ENCODE results near the gene COPS9.

Gene COPS9

GRCh38 chr2:240147382-240147781, 11.3 kb upstream of the COPS9 start:
- no peak for DNase-seq

- no peak for DNase-seq
Observed at GRCh38 chr2:240146627-240147278, 10.6 kb upstream of the COPS9 start.

- no peak for DNase-seq
Observed at GRCh38 chr2:240146141-240146561, 10.0 kb upstream of the COPS9 start.

- DNase-seq, result no peak
Observed at GRCh38 chr2:240145461-240145860, 9.4 kb upstream of the COPS9 start.

- no peak for DNase-seq
Observed at GRCh38 chr2:240144649-240145261, 8.7 kb upstream of the COPS9 start.

GRCh38 chr2:240143801-240144648, 7.9 kb upstream of the COPS9 start:
- DNase-seq, result peak; percentile 33

DNA sequence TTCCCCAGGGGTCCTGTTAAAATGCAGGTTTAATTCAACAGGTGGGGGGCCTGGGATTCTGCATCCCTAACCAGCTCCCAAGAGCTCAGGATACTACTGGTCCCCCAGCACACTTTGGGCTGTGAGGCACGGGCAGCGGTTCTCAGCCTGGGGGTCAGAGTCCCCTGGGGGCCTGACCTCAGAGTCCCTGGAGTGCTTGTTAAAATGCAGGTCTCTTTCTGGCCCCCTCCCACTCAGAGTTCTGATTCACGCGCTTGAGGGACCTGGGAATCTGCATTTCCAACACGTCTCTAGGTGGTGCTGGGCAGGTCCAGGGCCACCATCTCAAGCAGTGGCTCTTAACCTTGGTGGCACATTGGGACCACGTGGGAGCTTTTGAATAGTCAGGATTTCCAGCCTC, 7.2 kb upstream of the COPS9 start:
- no peak for DNase-seq

DNA sequence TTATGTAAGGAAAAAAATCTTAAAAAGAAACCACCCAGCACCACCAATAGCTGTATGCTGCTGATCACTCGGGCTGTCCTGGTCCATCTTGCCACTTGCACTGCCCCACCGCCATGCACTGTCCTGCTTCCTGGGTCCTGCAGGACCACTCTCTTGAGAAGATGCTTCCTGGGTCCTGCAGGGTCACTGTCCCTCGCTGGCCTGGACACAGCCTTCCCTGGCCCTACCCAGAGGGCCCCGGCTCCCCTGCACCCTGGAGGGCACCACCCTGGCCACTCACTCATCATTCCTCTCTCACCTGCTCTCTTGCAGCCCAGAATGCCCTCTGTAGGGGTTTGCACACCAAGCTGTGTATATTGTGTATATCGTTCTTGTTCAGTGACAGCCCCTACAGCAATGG, 6.8 kb upstream of the COPS9 start:
- DNase-seq, result no peak

- no peak for DNase-seq
Observed at GRCh38 chr2:240142256-240142775, 6.2 kb upstream of the COPS9 start.

DNA sequence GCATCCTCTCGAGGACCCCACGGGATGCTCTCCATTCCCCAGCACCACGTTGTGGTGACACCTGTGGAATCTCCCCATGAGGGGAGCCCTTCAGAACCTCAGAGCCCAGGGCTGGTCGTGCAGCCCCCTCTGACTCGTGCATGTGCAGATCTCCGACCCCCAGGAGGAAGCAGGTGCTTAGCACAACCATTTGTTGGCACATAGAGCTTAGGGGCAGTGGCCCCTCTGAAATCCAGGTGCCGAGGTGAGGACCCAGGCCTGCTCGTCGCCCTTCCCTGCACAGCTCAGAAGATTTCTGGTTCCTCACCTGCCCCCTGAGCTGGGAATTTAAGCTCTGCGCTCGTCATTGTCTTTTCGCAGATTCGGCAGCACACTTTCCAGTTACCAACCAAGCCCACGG, 5.6 kb upstream of the COPS9 start:
- DNase-seq, result no peak

- no peak for DNase-seq
Observed at GRCh38 chr2:240140920-240141319, 4.8 kb upstream of the COPS9 start.

GRCh38 chr2:240140511-240140910, 4.4 kb upstream of the COPS9 start, which contains the start of gene OTOS:
Gene OTOS, minus strand, starts transcription at chr2:240140658. Its CDS starts 332 bp downstream, at chr2:240140326.
- no peak for DNase-seq

GRCh38 chr2:240139666-240140393, 3.7 kb upstream of the COPS9 start:
- no peak for DNase-seq

GRCh38 chr2:240139011-240139441, 2.9 kb upstream of the COPS9 start:
- DNase-seq, result no peak

- DNase-seq, result no peak
Observed at GRCh38 chr2:240138254-240138984, 2.3 kb upstream of the COPS9 start.

- no peak for DNase-seq
Observed at GRCh38 chr2:240137596-240138253, 1.6 kb upstream of the COPS9 start.

- no peak for DNase-seq
Observed at GRCh38 chr2:240136671-240137292, 677 bp upstream of the COPS9 start.

GRCh38 chr2:240135706-240136012, 446 bp downstream of the COPS9 start:
- no peak for DNase-seq

GRCh38 chr2:240134956-240135520, 1.1 kb downstream of the COPS9 start:
- DNase-seq, result no peak

GRCh38 chr2:240134466-240134865, 1.6 kb downstream of the COPS9 start:
- no peak for DNase-seq

- DNase-seq, result no peak
Observed at GRCh38 chr2:240133401-240133800, 2.7 kb downstream of the COPS9 start.

All from GDM1 (cell line).